Measurements from ENCODE around the gene RBM33.

The RBM33 gene

GRCh38 chr7:155778349-155778748 lies 133.9 kb downstream of the RBM33 start:
- TF ChIP-seq CTCF (IDR thresholded peaks at IDR 0.05; ENCODE audit: insufficient read depth, missing control alignments), result no peak
- FAIRE-seq (no peak), DNase-seq (ENCODE audit: insufficient read length, low spot score) (no peak)

GRCh38 chr7:155780884-155781283 lies 136.4 kb downstream of the RBM33 start:
- DNase-seq (ENCODE audit: insufficient read length, low spot score), result no peak
- no peak for TF ChIP-seq CTCF (IDR thresholded peaks at IDR 0.05; ENCODE audit: insufficient read depth, missing control alignments)
- FAIRE-seq, result no peak

DNA sequence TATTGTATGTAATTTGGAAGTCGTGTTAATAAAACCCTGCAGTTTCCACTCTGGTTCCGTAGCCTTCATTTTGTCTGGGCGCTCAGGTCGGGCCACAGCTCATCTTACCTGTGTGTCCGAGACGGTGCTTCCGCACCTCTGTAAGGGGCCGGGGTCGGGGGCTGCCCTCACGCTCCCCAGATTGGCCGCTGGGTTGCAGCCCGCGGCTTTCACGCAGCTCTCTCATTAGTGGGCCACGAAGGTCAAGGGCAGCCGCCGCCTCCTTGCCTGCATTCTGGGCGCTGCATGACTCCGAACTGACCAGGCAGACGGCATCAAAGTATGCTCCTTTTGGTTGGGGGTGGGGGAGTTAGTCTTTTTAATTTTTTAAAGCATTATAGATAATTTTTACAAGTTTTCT lies 137.0 kb downstream of the RBM33 start:
- TF ChIP-seq CTCF (IDR thresholded peaks at IDR 0.05; ENCODE audit: insufficient read depth, missing control alignments), result no peak
- DNase-seq (ENCODE audit: insufficient read length, low spot score) (no peak), FAIRE-seq (no peak)

DNA sequence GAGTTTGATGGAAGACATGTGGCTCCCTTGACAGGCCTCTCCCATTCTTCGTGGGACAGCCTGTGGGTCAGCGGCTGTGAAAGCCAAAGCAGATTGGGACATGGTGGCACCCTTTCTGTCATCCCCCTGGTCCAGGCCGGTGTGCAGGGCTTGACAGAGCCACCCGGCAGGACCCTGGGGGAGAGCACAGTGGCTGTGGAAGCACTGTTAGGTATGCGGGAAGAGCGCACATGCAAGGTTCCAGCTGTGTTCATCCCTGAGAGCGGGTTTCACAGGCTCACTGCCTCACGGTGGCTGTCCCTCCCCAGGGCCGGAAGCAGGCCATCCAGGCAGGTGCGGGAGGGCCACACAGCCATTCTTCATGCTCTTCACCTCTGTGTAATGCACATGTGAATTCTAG lies 138.0 kb downstream of the RBM33 start:
- DNase-seq (ENCODE audit: insufficient read length, low spot score), result no peak
- TF ChIP-seq CTCF (IDR thresholded peaks at IDR 0.05; ENCODE audit: insufficient read depth, missing control alignments), result no peak

DNA sequence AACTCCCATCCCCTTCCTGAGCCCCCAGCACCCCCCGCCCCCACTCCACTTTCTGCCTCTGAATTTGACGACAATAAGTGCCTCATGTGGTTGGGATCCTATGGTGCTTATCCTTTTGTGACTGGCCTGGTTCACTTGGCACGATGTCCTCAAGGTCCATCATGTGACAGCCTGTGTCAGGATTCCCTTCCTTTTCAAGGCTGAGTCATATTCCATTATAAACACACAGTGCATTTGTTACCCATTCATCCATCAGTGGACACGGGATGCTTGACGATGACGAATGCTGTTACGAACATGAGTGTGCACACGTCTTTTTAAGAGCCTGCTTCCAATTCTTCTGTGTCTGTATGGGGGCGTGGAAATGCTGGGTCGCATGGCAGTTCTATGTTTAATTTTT lies 141.1 kb downstream of the RBM33 start:
- TF ChIP-seq CTCF (IDR thresholded peaks at IDR 0.05; ENCODE audit: insufficient read depth, missing control alignments), result no peak
- FAIRE-seq, result no peak
- DNase-seq (ENCODE audit: insufficient read length, low spot score), result no peak

More for the DNA sequence above, 138.0 kb downstream of the RBM33 start:
- no peak for FAIRE-seq

DNA sequence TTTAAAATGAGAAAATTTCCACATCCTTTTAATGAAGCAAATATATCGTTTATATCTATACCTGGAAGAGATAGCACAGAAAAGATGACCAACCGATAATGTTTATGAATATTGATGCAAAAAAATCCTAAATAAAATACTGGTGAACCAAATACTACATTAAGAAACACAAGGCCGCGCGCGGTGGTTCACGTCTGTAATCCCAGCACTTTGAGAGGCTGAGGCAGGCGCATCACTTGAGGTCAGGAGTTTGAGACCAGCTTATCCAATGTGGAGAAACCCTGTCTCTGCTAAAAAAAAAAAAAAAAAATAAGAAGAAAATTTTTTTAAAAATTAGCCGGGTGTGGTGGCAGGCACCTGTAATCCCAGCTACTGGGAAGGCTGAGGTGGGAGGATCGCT lies 142.0 kb downstream of the RBM33 start:
- no peak for FAIRE-seq

More for the DNA sequence above, 142.0 kb downstream of the RBM33 start:
- DNase-seq (ENCODE audit: insufficient read length, low spot score), result no peak
- no peak for TF ChIP-seq CTCF (IDR thresholded peaks at IDR 0.05; ENCODE audit: insufficient read depth, missing control alignments)

Data from D721Med (cell line).